Left forelimb (tissue), 1 donor: Measurements from ENCODE around the gene LTBP2.

Experiments
- DNase-seq: peaks from one replicate; pipeline ENCODE4 v3.0.0-alpha.2; 2018; ENCODE audit warnings: low spot score

The LTBP2 gene

GRCh38 chr14:74571901-74572725 lies 39.9 kb downstream of the LTBP2 start:
- no peak for DNase-seq

GRCh38 chr14:74571441-74571841 lies 40.6 kb downstream of the LTBP2 start:
- no peak for DNase-seq

GRCh38 chr14:74570696-74571095 lies 41.3 kb downstream of the LTBP2 start:
- no peak for DNase-seq

- DNase-seq: no peak
These were observed 42.0 kb downstream of the LTBP2 start for GRCh38 chr14:74569806-74570591.

GRCh38 chr14:74569387-74569786 lies 42.6 kb downstream of the LTBP2 start:
- no peak for DNase-seq

DNA sequence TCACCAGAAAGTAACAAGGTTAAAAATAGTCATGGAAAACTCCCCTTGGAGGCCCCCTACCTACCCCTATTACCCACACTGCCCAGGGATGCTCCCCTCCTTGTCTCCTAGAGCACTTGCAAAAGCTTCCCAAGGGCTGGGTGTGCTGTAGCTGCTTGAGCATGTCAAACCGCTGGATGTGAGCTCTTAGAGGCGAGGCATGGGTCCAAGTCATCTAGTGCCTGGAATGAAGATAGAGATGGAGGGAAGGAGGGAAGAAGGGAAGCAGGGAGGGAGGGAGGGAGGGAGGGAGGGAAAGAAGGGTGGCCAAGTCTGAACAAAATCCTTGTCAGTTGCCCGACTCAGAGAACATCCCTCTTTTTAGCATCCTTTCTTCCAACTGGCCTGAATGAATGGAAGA lies 43.1 kb downstream of the LTBP2 start:
- DNase-seq: no peak

- no peak for DNase-seq
These were observed 43.7 kb downstream of the LTBP2 start for GRCh38 chr14:74568380-74568649.

DNA sequence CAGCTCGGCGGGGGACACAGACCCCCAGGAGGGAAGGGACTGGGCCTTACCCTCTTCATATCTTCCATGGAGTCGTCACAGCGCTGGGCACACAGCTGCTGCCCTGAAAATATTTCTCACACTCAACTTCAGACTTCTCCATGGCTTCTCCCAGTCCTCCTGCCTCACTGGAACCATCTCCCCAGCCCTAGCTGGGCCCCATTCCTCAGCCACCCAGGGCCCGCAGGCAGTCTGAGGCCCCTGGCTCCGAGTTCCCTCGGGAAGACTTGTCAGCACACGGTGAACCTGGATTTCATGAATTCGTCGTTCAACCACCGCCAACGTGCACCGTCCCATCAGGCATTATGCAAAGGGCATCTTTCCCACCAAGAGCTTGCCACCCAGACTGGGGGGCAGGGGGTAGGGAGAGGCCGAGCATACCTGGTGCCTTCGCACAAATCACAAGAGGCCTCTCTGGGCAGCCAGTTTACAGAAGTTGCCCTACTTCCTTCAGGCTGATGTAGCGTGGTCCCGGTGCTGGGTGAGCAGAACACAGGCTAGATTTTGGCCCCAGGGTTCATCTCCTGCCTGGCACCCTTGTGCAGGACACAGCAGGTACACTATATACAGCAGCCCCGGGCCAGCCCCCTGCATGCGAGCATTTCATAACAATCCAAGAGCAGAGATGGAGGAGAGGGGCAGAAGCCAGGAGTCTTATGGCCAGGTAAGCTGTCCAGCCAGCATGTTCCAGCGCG lies 44.2 kb downstream of the LTBP2 start:
- DNase-seq: no peak

DNA sequence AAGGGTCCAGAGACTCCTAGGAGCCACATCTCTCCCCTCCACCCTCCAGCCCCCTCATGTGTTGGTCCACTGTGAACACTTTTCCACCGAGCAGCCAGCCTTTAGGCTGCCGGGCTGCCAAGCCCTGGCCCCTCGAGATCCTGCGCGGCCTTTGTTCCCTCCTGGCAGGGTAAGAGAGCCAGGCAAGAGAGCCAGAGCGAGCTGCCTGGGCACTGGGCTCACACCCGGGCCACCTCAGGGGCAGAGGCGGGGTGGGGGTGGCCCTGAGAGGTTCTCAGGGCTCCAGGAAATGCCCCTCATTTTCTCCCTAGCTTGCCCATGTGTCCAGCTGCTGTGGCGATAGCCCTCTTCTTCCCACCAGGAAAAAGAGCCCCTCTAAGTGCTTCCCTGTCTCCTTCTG lies 44.8 kb downstream of the LTBP2 start:
- no peak for DNase-seq

GRCh38 chr14:74566174-74567141 lies 45.6 kb downstream of the LTBP2 start:
- DNase-seq: no peak

DNA sequence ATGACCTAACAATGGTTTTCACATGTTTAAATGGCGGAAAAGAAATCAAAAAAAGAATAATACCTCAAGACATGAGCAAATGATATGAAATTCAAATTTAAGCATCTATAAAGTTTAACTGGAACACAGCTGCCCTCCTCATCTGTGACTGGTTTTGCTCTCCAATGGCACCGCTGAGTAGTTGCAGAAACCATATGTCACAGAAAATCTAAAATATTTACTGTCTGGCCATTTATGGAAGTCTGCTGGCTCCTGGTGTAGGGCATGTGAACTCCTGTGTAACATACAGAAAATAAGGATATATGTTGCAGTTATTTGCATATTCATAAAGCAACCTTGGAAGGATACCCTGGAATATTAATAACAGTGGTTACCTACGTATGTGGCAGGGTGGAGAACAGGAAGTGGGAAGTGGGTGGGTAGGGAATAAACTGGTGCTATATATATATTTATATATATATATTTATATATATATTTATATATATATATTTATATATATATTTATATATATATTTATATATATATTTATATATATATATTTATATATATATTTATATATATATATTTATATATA lies 48.4 kb downstream of the LTBP2 start:
- no peak for DNase-seq

- DNase-seq: no peak
These were observed 48.8 kb downstream of the LTBP2 start for GRCh38 chr14:74563233-74563585.

DNA sequence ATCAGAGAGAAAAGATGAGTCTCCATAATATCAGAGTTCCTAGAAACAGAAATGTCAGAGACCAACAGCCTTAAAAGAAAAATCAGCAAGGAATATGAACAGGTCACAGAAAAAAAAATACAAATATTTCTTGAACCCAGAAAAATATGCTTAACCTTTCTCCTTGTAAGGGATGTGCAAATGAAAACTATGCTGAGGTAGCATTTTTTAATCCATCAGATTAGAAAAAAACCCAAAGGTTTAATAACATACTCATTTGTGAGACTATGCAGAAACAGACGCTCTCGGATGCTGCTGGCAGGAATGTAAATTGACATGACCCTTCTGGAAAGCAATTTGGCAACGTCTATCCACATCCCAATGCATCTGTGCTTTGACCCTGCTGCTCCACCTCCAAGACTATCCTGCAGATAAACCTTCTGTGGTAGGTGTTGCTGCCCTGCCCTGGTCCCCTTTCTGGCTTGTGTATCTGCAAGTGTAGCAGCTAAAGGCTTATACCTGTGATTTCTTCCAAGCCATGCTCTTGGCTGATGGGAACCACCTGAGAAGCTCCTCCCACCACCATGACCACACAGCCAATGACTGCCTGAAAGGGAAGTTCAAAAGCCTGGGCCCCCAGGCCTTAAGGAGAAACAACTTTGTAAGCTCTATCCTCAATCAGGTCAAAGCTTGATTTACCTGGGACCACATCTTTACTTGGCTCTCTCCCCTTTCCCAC lies 49.4 kb downstream of the LTBP2 start:
- DNase-seq: no peak

DNA sequence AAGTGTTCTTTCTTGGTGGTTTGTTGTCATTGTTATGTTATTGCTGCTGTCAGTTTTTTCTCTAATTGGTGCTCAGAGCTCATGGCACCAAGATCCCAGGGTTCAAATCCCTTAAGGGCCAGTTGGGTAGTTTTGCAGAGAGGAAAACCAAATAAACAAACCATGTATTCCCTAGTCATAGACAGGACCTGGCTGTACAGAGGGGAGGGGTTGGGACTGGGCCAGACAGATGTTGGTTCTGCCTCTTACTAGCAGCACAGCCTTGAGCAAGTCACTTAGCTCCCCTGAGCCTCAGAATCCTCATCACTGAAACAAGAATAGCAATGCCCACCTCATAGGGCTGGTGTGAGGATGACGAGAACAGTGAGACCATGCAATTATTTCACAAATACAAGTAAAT lies 53.4 kb downstream of the LTBP2 start:
- DNase-seq: no peak

DNA sequence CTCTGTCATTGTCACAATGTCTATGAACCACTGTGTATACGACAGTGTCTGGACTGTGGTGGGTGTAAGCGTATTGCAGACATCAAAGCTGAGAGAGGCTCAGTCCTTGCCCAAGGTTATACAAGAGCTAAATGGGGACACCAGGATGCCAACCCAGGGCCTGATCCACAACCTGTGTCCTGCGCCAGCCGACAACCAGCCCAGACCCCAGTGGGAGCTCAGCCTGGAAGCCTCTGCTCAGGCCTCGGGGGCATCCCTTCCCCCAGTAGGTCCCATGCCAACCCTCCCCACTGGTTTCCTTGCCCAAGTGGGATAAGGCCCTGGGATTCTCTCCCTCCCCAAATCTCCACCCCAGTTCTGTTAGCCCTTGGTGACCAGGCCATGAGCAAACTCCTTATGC lies 54.3 kb downstream of the LTBP2 start:
- DNase-seq: no peak

GRCh38 chr14:74555476-74556050 lies 56.5 kb downstream of the LTBP2 start:
- DNase-seq: no peak

GRCh38 chr14:74554742-74555362 lies 57.2 kb downstream of the LTBP2 start:
- no peak for DNase-seq

DNA sequence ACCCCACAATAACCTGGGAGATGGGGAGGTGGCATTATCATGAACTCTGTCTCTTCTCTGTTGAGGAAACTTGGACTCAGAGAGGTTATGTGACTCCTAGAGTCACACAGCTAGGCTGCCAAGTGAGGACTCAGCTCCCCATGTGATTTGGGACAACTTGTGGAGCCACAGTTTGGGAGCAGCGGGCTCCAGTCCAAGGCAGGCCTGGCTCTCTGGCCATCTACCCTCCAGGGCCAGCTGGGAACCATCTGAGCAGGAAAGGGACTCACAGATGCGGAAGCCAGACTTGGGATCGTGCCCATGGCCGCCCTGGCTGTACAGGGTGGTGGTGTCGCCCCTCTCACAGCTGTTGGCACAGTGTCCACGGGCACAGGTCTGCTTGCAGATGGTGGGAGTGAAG lies 59.4 kb downstream of the LTBP2 start:
- DNase-seq: peak; percentile 82

GRCh38 chr14:74551431-74552371 lies 60.3 kb downstream of the LTBP2 start:
- peak; percentile 82 for DNase-seq
